ENCODE measurements around the gene HMMR. TPM values are rescaled to one million over a fixed set of nuclear protein-coding genes. Genes with fewer than 3 reads are reported as not detected.

Gene HMMR
- total and polyA plus RNA-seq, 9 of the 15 experiments (the other 6 are each of a cell fraction or from before 2014, with no cell fraction given): 74.9 to 133 (median 90.8) TPM

DNA sequence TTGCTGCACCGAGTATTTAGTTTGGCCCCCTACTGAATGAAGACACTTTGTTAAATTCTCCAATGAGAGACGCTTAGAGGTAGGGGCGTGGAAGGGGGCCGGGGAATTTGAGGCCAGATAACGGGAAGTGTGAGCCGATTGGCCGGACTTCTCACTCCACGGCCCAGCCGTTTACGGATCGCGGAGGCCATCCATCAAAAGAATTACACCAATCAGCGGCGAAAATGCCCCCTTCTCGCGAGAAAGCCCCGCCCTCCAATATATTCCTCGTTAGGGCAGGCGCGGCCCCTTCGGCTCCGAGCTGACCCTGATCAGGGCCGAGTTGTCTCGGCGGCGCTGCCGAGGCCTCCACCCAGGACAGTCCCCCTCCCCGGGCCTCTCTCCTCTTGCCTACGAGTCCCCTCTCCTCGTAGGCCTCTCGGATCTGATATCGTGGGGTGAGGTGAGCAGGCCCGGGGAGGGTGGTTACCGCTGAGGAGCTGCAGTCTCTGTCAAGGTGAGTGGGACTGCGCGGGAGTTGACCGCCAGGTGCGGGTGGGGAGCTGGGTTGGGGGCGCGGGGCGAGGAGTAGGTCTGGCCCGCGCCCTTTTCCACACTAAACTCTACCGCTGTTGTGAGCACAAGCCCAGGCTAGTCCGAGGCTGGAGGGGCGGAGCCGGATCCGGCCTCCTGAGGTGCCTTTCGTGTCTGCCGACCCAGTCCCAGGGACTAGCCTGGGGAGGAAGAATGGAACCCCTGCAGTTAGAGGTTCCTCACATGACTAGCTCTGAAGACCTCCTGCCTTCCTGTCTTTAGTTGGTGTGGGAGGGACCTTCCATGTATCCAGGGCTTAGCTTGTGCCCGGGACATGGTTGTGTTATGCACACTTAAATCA, 22.9 kb upstream of the HMMR start, which contains the start of gene CCNG1 (continued):
- no peak for TF ChIP-seq TEAD2 (tag; IDR thresholded peaks at IDR 0.05)
- TF ChIP-seq ZNF12 (CRISPR knock-in tag; IDR thresholded peaks at IDR 0.05): peak; percentile 89
- no peak for TF ChIP-seq RBM14 (IDR thresholded peaks at IDR 0.05; ENCODE audit: borderline replicate concordance, insufficient read depth, low read depth, low read length)
- TF ChIP-seq, protein P1, sequence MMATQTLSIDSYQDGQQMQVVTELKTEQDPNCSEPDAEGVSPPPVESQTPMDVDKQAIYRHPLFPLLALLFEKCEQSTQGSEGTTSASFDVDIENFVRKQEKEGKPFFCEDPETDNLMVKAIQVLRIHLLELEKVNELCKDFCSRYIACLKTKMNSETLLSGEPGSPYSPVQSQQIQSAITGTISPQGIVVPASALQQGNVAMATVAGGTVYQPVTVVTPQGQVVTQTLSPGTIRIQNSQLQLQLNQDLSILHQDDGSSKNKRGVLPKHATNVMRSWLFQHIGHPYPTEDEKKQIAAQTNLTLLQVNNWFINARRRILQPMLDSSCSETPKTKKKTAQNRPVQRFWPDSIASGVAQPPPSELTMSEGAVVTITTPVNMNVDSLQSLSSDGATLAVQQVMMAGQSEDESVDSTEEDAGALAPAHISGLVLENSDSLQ (IDR thresholded peaks at IDR 0.05): peak; percentile 99
- no peak for TF ChIP-seq POLR3A (IDR thresholded peaks at IDR 0.05; ENCODE audit: borderline replicate concordance, extremely low read depth, insufficient read depth, insufficient read length)
- no peak for TF ChIP-seq ZNF717 (CRISPR knock-in tag; IDR thresholded peaks at IDR 0.05)
- TF ChIP-seq, protein P2, sequence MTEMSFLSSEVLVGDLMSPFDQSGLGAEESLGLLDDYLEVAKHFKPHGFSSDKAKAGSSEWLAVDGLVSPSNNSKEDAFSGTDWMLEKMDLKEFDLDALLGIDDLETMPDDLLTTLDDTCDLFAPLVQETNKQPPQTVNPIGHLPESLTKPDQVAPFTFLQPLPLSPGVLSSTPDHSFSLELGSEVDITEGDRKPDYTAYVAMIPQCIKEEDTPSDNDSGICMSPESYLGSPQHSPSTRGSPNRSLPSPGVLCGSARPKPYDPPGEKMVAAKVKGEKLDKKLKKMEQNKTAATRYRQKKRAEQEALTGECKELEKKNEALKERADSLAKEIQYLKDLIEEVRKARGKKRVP (CRISPR knock-in tag; IDR thresholded peaks at IDR 0.05): peak; percentile 55; the same call in 1 of the 2 replicates
- TF ChIP-seq, protein P3, sequence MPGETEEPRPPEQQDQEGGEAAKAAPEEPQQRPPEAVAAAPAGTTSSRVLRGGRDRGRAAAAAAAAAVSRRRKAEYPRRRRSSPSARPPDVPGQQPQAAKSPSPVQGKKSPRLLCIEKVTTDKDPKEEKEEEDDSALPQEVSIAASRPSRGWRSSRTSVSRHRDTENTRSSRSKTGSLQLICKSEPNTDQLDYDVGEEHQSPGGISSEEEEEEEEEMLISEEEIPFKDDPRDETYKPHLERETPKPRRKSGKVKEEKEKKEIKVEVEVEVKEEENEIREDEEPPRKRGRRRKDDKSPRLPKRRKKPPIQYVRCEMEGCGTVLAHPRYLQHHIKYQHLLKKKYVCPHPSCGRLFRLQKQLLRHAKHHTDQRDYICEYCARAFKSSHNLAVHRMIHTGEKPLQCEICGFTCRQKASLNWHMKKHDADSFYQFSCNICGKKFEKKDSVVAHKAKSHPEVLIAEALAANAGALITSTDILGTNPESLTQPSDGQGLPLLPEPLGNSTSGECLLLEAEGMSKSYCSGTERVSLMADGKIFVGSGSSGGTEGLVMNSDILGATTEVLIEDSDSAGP (CRISPR knock-in tag; IDR thresholded peaks at IDR 0.05): no peak
- TF ChIP-seq, protein P4, sequence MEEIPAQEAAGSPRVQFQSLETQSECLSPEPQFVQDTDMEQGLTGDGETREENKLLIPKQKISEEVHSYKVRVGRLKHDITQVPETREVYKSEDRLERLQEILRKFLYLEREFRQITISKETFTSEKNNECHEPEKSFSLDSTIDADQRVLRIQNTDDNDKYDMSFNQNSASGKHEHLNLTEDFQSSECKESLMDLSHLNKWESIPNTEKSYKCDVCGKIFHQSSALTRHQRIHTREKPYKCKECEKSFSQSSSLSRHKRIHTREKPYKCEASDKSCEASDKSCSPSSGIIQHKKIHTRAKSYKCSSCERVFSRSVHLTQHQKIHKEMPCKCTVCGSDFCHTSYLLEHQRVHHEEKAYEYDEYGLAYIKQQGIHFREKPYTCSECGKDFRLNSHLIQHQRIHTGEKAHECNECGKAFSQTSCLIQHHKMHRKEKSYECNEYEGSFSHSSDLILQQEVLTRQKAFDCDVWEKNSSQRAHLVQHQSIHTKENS (CRISPR knock-in tag; IDR thresholded peaks at IDR 0.05): no peak
- no peak for TF ChIP-seq CBX8 (IDR thresholded peaks at IDR 0.05; ENCODE audit: borderline replicate concordance, extremely low read depth, low read depth, low read length, poor library complexity, severe bottlenecking)
- TF ChIP-seq HMG20A (CRISPR knock-in tag; conservative IDR thresholded peaks at IDR 0.05): no peak
- TF ChIP-seq LARP7 (IDR thresholded peaks at IDR 0.05): no peak
- TF ChIP-seq, protein P5, sequence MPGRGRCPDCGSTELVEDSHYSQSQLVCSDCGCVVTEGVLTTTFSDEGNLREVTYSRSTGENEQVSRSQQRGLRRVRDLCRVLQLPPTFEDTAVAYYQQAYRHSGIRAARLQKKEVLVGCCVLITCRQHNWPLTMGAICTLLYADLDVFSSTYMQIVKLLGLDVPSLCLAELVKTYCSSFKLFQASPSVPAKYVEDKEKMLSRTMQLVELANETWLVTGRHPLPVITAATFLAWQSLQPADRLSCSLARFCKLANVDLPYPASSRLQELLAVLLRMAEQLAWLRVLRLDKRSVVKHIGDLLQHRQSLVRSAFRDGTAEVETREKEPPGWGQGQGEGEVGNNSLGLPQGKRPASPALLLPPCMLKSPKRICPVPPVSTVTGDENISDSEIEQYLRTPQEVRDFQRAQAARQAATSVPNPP (IDR thresholded peaks at IDR 0.05; ENCODE audit: borderline replicate concordance, insufficient read depth, insufficient read length): no peak
- TF ChIP-seq HOXB6 (CRISPR knock-in tag; IDR thresholded peaks at IDR 0.05; ENCODE audit: borderline replicate concordance): no peak
- TF ChIP-seq COPS2 (conservative IDR thresholded peaks at IDR 0.05): no peak
- TF ChIP-seq ATF1 (CRISPR knock-in tag; IDR thresholded peaks at IDR 0.05): no peak
- peak; percentile 85 for TF ChIP-seq ATF1 (tag; IDR thresholded peaks at IDR 0.05)
- TF ChIP-seq KLF16 (IDR thresholded peaks at IDR 0.05): no peak
- TF ChIP-seq ZNF780A (CRISPR knock-in tag; IDR thresholded peaks at IDR 0.05): no peak
- no peak for TF ChIP-seq PHF21A (IDR thresholded peaks at IDR 0.05; ENCODE audit: borderline replicate concordance, low read depth)
- peak; percentile 82 for TF ChIP-seq ZNF134 (CRISPR knock-in tag; conservative IDR thresholded peaks at IDR 0.05)
- no peak for TF ChIP-seq ZNF76 (CRISPR knock-in tag; IDR thresholded peaks at IDR 0.05; ENCODE audit: borderline replicate concordance)
- TF ChIP-seq FOXA3 (CRISPR knock-in tag; conservative IDR thresholded peaks at IDR 0.05 in 1 of 2, IDR thresholded peaks at IDR 0.05 in 1 of 2): no peak

Data from K562 (cell line).